Neural progenitor cell (in vitro differentiated cells): ENCODE results near the gene MTRR.

Source experiments
- EZH2 ChIP-seq: fragments of 200-600 bp; sonication (generic); IDR thresholded peaks from 2 replicates; pipeline ENCODE4 v1.6.1; 2017; ENCODE audit warnings: antibody characterized with exemption, mild to moderate bottlenecking, moderate library complexity
- TF ChIP-seq, protein P1 (sequence below): fragments of 200-600 bp; sonication (generic); IDR thresholded peaks from 2 replicates; pipeline ENCODE4 v1.5.1; 2017; ENCODE audit warnings: antibody characterized with exemption, mild to moderate bottlenecking

GRCh38 chr5:7851617-7852289 is 17.2 kb upstream of the MTRR start:
- TF ChIP-seq, protein P1, sequence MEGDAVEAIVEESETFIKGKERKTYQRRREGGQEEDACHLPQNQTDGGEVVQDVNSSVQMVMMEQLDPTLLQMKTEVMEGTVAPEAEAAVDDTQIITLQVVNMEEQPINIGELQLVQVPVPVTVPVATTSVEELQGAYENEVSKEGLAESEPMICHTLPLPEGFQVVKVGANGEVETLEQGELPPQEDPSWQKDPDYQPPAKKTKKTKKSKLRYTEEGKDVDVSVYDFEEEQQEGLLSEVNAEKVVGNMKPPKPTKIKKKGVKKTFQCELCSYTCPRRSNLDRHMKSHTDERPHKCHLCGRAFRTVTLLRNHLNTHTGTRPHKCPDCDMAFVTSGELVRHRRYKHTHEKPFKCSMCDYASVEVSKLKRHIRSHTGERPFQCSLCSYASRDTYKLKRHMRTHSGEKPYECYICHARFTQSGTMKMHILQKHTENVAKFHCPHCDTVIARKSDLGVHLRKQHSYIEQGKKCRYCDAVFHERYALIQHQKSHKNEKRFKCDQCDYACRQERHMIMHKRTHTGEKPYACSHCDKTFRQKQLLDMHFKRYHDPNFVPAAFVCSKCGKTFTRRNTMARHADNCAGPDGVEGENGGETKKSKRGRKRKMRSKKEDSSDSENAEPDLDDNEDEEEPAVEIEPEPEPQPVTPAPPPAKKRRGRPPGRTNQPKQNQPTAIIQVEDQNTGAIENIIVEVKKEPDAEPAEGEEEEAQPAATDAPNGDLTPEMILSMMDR, result no peak
- no peak for TF ChIP-seq EZH2
